ENCODE measurements around the gene TRIM40.

TRIM40 gene

GRCh38 chr6:30168741-30169140 lies 32.8 kb downstream of the TRIM40 start:
- TF ChIP-seq, protein P1, sequence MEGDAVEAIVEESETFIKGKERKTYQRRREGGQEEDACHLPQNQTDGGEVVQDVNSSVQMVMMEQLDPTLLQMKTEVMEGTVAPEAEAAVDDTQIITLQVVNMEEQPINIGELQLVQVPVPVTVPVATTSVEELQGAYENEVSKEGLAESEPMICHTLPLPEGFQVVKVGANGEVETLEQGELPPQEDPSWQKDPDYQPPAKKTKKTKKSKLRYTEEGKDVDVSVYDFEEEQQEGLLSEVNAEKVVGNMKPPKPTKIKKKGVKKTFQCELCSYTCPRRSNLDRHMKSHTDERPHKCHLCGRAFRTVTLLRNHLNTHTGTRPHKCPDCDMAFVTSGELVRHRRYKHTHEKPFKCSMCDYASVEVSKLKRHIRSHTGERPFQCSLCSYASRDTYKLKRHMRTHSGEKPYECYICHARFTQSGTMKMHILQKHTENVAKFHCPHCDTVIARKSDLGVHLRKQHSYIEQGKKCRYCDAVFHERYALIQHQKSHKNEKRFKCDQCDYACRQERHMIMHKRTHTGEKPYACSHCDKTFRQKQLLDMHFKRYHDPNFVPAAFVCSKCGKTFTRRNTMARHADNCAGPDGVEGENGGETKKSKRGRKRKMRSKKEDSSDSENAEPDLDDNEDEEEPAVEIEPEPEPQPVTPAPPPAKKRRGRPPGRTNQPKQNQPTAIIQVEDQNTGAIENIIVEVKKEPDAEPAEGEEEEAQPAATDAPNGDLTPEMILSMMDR (IDR thresholded peaks at IDR 0.05; ENCODE audit: control extremely low read depth, extremely low read depth, low read depth, missing control alignments) = no peak
- POLR2A ChIA-PET = no interaction called here
- DNase-seq (ENCODE audit: extremely low spot score) = no peak
- CTCF ChIA-PET = interaction anchor here (0.7 to 3.3 kb wide), 6 partner anchors 11 to 67 kb away, joined by 3 to 17 read pairs (median 6); no protein-coding TSS in a partner anchor

GRCh38 chr6:30169658-30170614 lies 34.0 kb downstream of the TRIM40 start:
- ChIA-PET POLR2A (no interaction called here), CTCF (interaction anchor here (1.1 to 1.8 kb wide), 3 partner anchors 24 to 68 kb away, joined by 3 to 10 read pairs (median 3); no protein-coding TSS in a partner anchor)
- peak; percentile 66 for DNase-seq (ENCODE audit: extremely low spot score)
- TF ChIP-seq, protein P1 (IDR thresholded peaks at IDR 0.05; ENCODE audit: control extremely low read depth, extremely low read depth, low read depth, missing control alignments) = peak; percentile 64

DNA sequence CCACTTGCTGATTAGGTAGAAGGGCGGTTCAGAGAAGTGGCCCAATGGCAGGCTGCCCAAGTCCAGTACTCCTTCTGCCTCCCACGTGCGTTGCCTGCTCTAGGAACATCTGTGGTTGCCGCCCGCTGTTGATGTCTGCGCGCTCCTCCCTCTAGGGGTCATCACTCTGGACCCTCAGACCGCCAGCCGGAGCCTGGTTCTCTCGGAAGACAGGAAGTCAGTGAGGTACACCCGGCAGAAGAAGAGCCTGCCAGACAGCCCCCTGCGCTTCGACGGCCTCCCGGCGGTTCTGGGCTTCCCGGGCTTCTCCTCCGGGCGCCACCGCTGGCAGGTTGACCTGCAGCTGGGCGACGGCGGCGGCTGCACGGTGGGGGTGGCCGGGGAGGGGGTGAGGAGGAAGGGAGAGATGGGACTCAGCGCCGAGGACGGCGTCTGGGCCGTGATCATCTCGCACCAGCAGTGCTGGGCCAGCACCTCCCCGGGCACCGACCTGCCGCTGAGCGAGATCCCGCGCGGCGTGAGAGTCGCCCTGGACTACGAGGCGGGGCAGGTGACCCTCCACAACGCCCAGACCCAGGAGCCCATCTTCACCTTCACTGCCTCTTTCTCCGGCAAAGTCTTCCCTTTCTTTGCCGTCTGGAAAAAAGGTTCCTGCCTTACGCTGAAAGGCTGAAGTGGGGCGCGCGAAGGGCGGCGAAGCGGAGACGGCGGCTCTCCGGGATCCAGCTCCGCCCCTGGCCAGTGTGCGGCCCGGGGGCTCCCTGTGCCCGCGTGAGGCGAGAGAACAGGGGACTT lies 35.9 kb downstream of the TRIM40 start:
- no peak for DNase-seq (ENCODE audit: extremely low spot score)

GRCh38 chr6:30172681-30173080 lies 36.7 kb downstream of the TRIM40 start:
- TF ChIP-seq, protein P1 (IDR thresholded peaks at IDR 0.05; ENCODE audit: control extremely low read depth, extremely low read depth, low read depth, missing control alignments) = no peak
- ChIA-PET POLR2A (no interaction called here), CTCF (no interaction called here)
- no peak for DNase-seq (ENCODE audit: extremely low spot score)

More for the DNA sequence above, 35.9 kb downstream of the TRIM40 start:
- TF ChIP-seq, protein P1 (IDR thresholded peaks at IDR 0.05; ENCODE audit: control extremely low read depth, extremely low read depth, low read depth, missing control alignments) = no peak
- ChIA-PET POLR2A (no interaction called here), CTCF (interaction anchor here (0.9 to 1.2 kb wide), 3 partner anchors 22 to 70 kb away, joined by 3 read pairs; no protein-coding TSS in a partner anchor)

GRCh38 chr6:30175765-30176164 lies 39.8 kb downstream of the TRIM40 start:
- no peak for DNase-seq (ENCODE audit: extremely low spot score)
- CTCF ChIA-PET = interaction anchor here (0.6 to 1.9 kb wide), 4 partner anchors 10 to 72 kb away, joined by 3 to 6 read pairs (median 4); no protein-coding TSS in a partner anchor
- POLR2A ChIA-PET = no interaction called here
- TF ChIP-seq, protein P1 (IDR thresholded peaks at IDR 0.05; ENCODE audit: control extremely low read depth, extremely low read depth, low read depth, missing control alignments) = no peak

DNA sequence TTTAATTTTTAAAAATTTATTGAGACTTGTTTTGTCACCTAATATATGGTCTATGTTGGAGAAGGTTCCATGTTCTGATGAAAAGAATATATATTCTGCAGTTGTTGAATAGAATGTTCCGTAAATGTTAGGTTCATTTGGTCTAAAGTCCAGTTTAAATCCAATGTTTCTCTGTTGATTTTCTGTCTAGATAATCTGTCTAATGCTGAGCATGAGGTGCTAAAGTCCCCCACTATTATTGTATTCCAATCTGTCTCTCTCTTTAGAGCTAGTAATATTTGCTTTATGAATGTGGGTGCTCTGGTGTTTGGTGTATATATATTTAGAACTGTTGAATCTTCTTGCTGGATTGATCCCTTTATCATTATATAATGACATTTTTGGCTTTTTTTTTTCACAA lies 42.9 kb downstream of the TRIM40 start:
- TF ChIP-seq, protein P1 (IDR thresholded peaks at IDR 0.05; ENCODE audit: control extremely low read depth, extremely low read depth, low read depth, missing control alignments) = no peak
- CTCF ChIA-PET = interaction anchor here (0.9 to 2.9 kb wide), 2 partner anchors 12 to 47 kb away, joined by 4 to 10 read pairs; no protein-coding TSS in a partner anchor
- DNase-seq (ENCODE audit: extremely low spot score) = no peak
- POLR2A ChIA-PET = no interaction called here
